A549 (cell line): ENCODE results near the gene PDGFB. TPM values are rescaled to one million over a fixed set of nuclear protein-coding genes. Genes with fewer than 3 reads are reported as not detected.

Experiments used
- ATAC-seq, 2 experiments: fragments of 200-7000 bp in 1 of 2; fragments of >200 bp in 1 of 2; cut with Nextera tagmentation in 1 of 2; cut with Tn5 transposase in 1 of 2; 3 replicates each; pipeline versions ENCODE4 v1.8.0 to v1.9.1; 2018 to 2020; ENCODE audit warnings: mild to moderate bottlenecking in 1 of 2, moderate library complexity in 1 of 2
- CTCF ChIA-PET: fragments of 300-600 bp; sonication (Branson Sonifier 250); formaldehyde crosslinking; extraction: SDS; loops from one replicate; lab custom pipeline; 2021; ENCODE audit warnings: antibody characterized with exemption, inconsistent platforms; lab: Yijun Ruan, JAX
- POLR2A ChIA-PET: fragments of 350-600 bp; formaldehyde crosslinking; extraction: SDS; loops from one replicate; lab custom pipeline; 2021; ENCODE audit warnings: antibody characterized with exemption, inconsistent platforms; lab: Yijun Ruan, JAX
- DNase-seq, 2 experiments: peaks; one replicate each; pipeline versions ENCODE4 v3.0.0 to v3.0.0-alpha.2; 2011 to 2016; ENCODE audit warnings: low read depth in 1 of 2, low spot score in 1 of 2
- FAIRE-seq: peaks from 2 replicates; lab custom pipeline; 2011; peaks lifted over from hg19 to GRCh38; lab: Jason Lieb, UNC
- H3K27ac ChIP-seq, 2 experiments: fragments of >200 bp; sonication (Bioruptor Twin); formaldehyde crosslinking; 3 replicates each; pipeline ENCODE4 v1.5.1; 2016 to 2017
- H3K4me1 ChIP-seq: fragments of >200 bp; sonication (Bioruptor Twin); formaldehyde crosslinking; 3 replicates; pipeline ENCODE4 v1.6.1; 2016
- H3K4me2 ChIP-seq: fragments of >200 bp; sonication (Bioruptor Twin); formaldehyde crosslinking; 3 replicates; pipeline ENCODE4 v1.6.1; 2016
- H3K4me3 ChIP-seq: fragments of >200 bp; sonication (Bioruptor Twin); formaldehyde crosslinking; 3 replicates; pipeline ENCODE4 v1.5.1; 2016
- H3K9me3 ChIP-seq: fragments of >200 bp; sonication (Bioruptor Twin); formaldehyde crosslinking; 3 replicates; pipeline ENCODE4 v1.6.1; 2016
- FOSB ChIP-seq: fragments of 250-450 bp; sonication (Bioruptor Pico); IDR thresholded peaks from 2 replicates; pipeline ENCODE4 v1.5.0; 2020; ENCODE audit warnings: mild to moderate bottlenecking, moderate library complexity
- GATA3 ChIP-seq: IDR thresholded peaks from 2 replicates; pipeline ENCODE4 v1.6.1; 2012; ENCODE audit warnings: borderline replicate concordance
- HDAC2 ChIP-seq: fragments of 200-600 bp; sonication (generic); IDR thresholded peaks from 2 replicates; pipeline ENCODE4 v1.6.1; 2016
- HOXA7 ChIP-seq: fragments of 250-450 bp; sonication (Bioruptor Pico); IDR thresholded peaks from 2 replicates; pipeline ENCODE4 v1.5.0; 2020; ENCODE audit warnings: mild to moderate bottlenecking, moderate library complexity
- HOXB13 ChIP-seq: fragments of 250-450 bp; sonication (Bioruptor Pico); IDR thresholded peaks from 2 replicates; pipeline ENCODE4 v1.5.0; 2020; ENCODE audit warnings: low read depth, mild to moderate bottlenecking, moderate library complexity
- HOXB5 ChIP-seq: fragments of 250-450 bp; sonication (Bioruptor Pico); IDR thresholded peaks from 2 replicates; pipeline ENCODE4 v1.5.0; 2020; ENCODE audit warnings: mild to moderate bottlenecking, moderate library complexity
- KDM1A ChIP-seq: fragments of 200-600 bp; sonication (generic); IDR thresholded peaks from 2 replicates; pipeline ENCODE4 v1.6.1; 2016; ENCODE audit warnings: low read depth, mild to moderate bottlenecking
- NR3C1 ChIP-seq: fragments of >200 bp; sonication (Bioruptor Twin); formaldehyde crosslinking; IDR thresholded peaks from 3 replicates; pipeline ENCODE4 v1.6.1; 2017
- RCOR1 ChIP-seq: fragments of 150-350 bp; IDR thresholded peaks from 2 replicates; pipeline ENCODE4 v1.6.1; 2014; ENCODE audit warnings: antibody characterized with exemption, low read length, low read depth
- RFX5 ChIP-seq: fragments of 450-650 bp; IDR thresholded peaks from 2 replicates; pipeline ENCODE4 v1.7.1; 2014; ENCODE audit warnings: antibody characterized with exemption, mild to moderate bottlenecking, moderate library complexity
- TP53 ChIP-seq: fragments of 250-450 bp; sonication (Bioruptor Pico); IDR thresholded peaks from 2 replicates; pipeline ENCODE4 v1.5.0; 2021; ENCODE audit warnings: mild to moderate bottlenecking, moderate library complexity
- ZFP36 ChIP-seq: fragments of 450-650 bp; IDR thresholded peaks from 2 replicates; pipeline ENCODE4 v1.6.1; 2014; ENCODE audit warnings: borderline replicate concordance; ENCODE audit not compliant: partially characterized antibody
- WGBS: methylation state at CpG from one replicate; pipeline ENCODE4 v1.1.6; 2017; ENCODE audit errors: missing lambda C conversion rate; 5-methylcytosine and 5-hydroxymethylcytosine counted together
- polyA plus RNA-seq, 4 experiments: library from polyadenylated mRNA; depleted of rRNA in 3 of 4; stranded (reverse); fragments of >200 nt; fragmentation: RNase III in 1 of 4; extraction: RNeasy Plus Mini Kit Qiagen cat#74134 plus additional on column Dnase treatment in 1 of 4; gene quantifications; 2 replicates in 3 of 4; 3 replicates in 1 of 4; pipeline ENCODE4 v1.2.3, GENCODE V29; 2011 to 2017
- TF ChIP-seq, protein P1 (sequence below): fragments of 250-450 bp; sonication (Bioruptor Pico); IDR thresholded peaks from 2 replicates; pipeline ENCODE4 v1.5.0; 2021; ENCODE audit warnings: mild to moderate bottlenecking, moderate library complexity, borderline replicate concordance
- TF ChIP-seq, protein P2 (sequence below): IDR thresholded peaks from 2 replicates; pipeline ENCODE4 v1.6.1; 2012; ENCODE audit warnings: low read depth, borderline replicate concordance
- TF ChIP-seq, protein P3 (sequence below): fragments of 200-600 bp; sonication (generic); IDR thresholded peaks from 2 replicates; pipeline ENCODE4 v1.6.1; 2016; ENCODE audit warnings: antibody characterized with exemption, mild to moderate bottlenecking, moderate library complexity

PDGFB gene
- polyA plus RNA-seq, 2 of the 4 experiments (the other 2 are of a cell fraction), result 2.1 to 4.5 TPM

DNA sequence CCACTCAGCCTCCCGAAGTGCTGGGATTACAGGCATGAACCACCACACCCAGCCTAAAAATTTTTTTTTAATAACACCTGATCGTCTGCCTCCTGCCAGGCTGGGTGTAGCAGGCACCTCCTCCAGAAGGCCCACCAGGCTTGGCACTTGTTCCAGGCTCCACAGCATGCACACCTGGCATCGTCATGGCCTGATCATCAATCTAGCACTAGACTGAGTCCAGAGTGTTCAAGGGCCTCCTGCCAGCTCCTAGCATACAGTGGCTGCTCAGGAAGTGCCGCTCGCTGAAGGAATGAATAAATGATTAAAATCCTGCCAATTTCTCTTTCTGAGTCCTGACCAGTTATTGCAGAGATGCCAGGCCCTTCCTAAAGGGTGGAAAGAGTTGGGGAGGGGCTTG lies 3.5 kb upstream of the PDGFB start:
- ATAC-seq (no peak), DNase-seq (no peak)
- no peak overlapping the region for H3K4me2 ChIP-seq
- no peak overlapping the region for H3K4me3 ChIP-seq
- no peak for TF ChIP-seq TP53
- TF ChIP-seq GATA3, result no peak
- TF ChIP-seq ZFP36, result peak; percentile 27
- TF ChIP-seq KDM1A, result no peak
- TF ChIP-seq, all 56 proteins: peak for 1
- ChIA-PET CTCF (interaction anchor here (0.8 kb wide), 1 partner anchor 18 kb away, joined by 3 read pairs; no protein-coding TSS in a partner anchor), POLR2A (no interaction called here)
- WGBS, result 87% methylated on average over 5 of the region's 5 CpGs
- FAIRE-seq, result no peak
- H3K27ac ChIP-seq, result no peak overlapping the region
- H3K9me3 ChIP-seq, result no peaks in the 10 kb centered on the region
- H3K4me1 ChIP-seq, result peaks cover 21% of the 10 kb centered on the region

DNA sequence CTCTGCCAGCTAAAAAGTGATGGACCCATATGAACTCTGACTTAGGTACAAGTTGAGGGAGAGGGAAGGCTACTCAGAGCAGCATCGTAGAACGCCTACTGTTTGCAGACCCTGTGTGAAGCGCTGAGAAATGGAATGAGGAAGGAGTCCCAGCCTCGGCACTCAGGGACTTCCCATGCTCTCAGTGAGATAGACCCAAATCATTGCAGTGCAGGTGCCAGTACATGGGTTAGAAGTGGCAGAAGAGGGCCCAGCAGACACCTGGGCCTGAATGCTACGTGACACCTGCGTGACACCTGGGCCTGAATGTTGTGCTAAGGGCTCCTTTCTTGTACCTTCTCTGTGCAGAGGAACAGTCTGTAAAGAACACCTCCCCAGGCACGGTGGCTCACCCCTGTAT lies 2.6 kb upstream of the PDGFB start:
- CTCF ChIA-PET, result interaction anchor here (1.1 to 2.0 kb wide), 2 partner anchors 64 to 69 kb away, joined by 3 to 4 read pairs; no protein-coding TSS in a partner anchor
- TF ChIP-seq, protein P1, sequence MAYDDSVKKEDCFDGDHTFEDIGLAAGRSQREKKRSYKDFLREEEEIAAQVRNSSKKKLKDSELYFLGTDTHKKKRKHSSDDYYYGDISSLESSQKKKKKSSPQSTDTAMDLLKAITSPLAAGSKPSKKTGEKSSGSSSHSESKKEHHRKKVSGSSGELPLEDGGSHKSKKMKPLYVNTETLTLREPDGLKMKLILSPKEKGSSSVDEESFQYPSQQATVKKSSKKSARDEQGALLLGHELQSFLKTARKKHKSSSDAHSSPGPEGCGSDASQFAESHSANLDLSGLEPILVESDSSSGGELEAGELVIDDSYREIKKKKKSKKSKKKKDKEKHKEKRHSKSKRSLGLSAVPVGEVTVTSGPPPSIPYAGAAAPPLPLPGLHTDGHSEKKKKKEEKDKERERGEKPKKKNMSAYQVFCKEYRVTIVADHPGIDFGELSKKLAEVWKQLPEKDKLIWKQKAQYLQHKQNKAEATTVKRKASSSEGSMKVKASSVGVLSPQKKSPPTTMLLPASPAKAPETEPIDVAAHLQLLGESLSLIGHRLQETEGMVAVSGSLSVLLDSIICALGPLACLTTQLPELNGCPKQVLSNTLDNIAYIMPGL, result no peak
- TF ChIP-seq HOXB13 (CRISPR knock-in tag), result no peak
- no peak for TF ChIP-seq FOSB (CRISPR knock-in tag)
- Histone ChIP-seq H3K9me3 (no peaks in the 10 kb centered on the region), H3K4me2 (no peak overlapping the region), H3K4me1 (peaks cover 13% of the 10 kb centered on the region), H3K27ac (no peak overlapping the region), H3K4me3 (no peak overlapping the region)
- POLR2A ChIA-PET, result no interaction called here
- FAIRE-seq (no peak), ATAC-seq (no peak), DNase-seq (no peak)
- WGBS, result 86% methylated on average over 5 of the region's 7 CpGs

DNA sequence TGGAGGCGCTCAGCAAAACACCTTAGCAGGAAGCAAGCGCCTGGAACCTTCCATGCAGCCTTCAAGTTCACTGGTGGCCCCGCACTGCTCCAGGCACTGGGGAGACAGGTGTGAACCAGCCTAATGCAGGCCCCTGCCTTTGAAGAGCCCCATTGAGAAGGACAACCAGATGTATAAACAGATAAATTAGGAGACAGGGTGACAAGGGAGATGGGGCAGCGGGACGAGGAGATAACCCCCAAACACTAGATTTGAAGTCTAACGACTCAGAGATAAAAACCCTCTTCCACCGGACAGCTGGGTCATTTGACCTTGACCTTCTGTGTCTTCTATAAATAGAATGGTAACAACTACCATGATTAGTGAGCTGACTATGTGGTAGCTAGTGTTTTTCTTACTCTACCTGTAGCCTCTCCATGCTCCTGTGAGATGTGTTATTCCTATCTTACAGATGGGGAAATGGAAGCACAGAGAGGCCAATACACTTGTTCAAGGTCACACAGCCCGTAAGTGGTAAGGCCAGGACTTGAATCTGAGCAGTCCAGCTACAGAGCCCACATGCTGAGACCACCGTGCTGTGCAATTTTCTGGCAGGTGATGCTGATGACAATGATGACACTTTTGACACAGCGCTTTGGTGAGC lies 2.0 kb upstream of the PDGFB start:
- DNase-seq, result no peak
- Histone ChIP-seq H3K4me3 (no peak overlapping the region), H3K4me1 (peaks cover 13% of the 10 kb centered on the region), H3K27ac (no peak overlapping the region), H3K4me2 (no peak overlapping the region), H3K9me3 (no peaks in the 10 kb centered on the region)
- POLR2A ChIA-PET, result interaction anchor here (0.6 kb wide), 1 partner anchor 273 kb away, joined by 5 read pairs; no protein-coding TSS in a partner anchor
- ATAC-seq, result no peak
- CTCF ChIA-PET, result interaction anchor here (1.1 to 2.0 kb wide), 2 partner anchors 64 to 69 kb away, joined by 3 to 4 read pairs; no protein-coding TSS in a partner anchor
- no peak for FAIRE-seq
- 85% methylated on average over 10 of the region's 10 CpGs for WGBS
- TF ChIP-seq ZFP36, result peak; percentile 59
- TF ChIP-seq, protein P2, sequence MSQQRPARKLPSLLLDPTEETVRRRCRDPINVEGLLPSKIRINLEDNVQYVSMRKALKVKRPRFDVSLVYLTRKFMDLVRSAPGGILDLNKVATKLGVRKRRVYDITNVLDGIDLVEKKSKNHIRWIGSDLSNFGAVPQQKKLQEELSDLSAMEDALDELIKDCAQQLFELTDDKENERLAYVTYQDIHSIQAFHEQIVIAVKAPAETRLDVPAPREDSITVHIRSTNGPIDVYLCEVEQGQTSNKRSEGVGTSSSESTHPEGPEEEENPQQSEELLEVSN, result no peak
- peak; percentile 46; the same call in 1 of the 2 replicates for TF ChIP-seq KDM1A
- no peak for TF ChIP-seq RFX5

DNA sequence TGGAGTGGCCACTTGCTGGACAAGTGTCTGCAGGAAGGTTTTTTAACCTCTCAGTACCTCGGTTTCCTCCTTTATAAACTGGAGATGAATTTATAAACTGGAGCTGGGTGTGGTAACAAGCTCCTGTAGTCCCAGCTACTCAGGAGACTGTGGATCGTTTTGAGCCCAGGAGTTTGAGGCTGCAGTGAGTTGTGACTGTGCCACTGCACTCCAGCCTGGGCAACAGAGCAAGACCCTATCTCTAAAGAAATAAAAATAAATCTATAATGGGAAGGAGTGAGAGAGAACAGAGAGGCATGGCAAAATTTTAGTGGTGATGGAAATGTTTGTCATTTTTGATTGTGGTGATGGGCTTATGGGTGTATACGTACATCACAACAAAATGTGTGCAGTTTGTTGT lies 1.4 kb upstream of the PDGFB start:
- Histone ChIP-seq H3K4me3 (no peak overlapping the region), H3K4me1 (peaks cover 18% of the 10 kb centered on the region), H3K27ac (no peak overlapping the region; a peak in 1 of 6 replicates), H3K4me2 (no peak overlapping the region), H3K9me3 (no peaks in the 10 kb centered on the region)
- ATAC-seq, result no peak
- TF ChIP-seq HOXA7 (CRISPR knock-in tag) (no peak), RCOR1 (no peak), ZFP36 (no peak), HOXB5 (CRISPR knock-in tag) (no peak), NR3C1 (no peak), HDAC2 (no peak)
- TF ChIP-seq, protein P3, sequence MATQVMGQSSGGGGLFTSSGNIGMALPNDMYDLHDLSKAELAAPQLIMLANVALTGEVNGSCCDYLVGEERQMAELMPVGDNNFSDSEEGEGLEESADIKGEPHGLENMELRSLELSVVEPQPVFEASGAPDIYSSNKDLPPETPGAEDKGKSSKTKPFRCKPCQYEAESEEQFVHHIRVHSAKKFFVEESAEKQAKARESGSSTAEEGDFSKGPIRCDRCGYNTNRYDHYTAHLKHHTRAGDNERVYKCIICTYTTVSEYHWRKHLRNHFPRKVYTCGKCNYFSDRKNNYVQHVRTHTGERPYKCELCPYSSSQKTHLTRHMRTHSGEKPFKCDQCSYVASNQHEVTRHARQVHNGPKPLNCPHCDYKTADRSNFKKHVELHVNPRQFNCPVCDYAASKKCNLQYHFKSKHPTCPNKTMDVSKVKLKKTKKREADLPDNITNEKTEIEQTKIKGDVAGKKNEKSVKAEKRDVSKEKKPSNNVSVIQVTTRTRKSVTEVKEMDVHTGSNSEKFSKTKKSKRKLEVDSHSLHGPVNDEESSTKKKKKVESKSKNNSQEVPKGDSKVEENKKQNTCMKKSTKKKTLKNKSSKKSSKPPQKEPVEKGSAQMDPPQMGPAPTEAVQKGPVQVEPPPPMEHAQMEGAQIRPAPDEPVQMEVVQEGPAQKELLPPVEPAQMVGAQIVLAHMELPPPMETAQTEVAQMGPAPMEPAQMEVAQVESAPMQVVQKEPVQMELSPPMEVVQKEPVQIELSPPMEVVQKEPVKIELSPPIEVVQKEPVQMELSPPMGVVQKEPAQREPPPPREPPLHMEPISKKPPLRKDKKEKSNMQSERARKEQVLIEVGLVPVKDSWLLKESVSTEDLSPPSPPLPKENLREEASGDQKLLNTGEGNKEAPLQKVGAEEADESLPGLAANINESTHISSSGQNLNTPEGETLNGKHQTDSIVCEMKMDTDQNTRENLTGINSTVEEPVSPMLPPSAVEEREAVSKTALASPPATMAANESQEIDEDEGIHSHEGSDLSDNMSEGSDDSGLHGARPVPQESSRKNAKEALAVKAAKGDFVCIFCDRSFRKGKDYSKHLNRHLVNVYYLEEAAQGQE, result no peak
- DNase-seq, result no peak
- WGBS, result 78% methylated on average over 3 of the region's 3 CpGs
- ChIA-PET CTCF (interaction anchor here (0.6 to 2.0 kb wide), 3 partner anchors 65 to 196 kb away, joined by 3 to 4 read pairs (median 3); no protein-coding TSS in a partner anchor), POLR2A (interaction anchor here (0.6 kb wide), 1 partner anchor 274 kb away, joined by 5 read pairs; no protein-coding TSS in a partner anchor)
- FAIRE-seq, result no peak
